ENCODE data around the gene MTCL1.
A peak's percentile ranks its signal among the peaks of the same experiment; 100 is the strongest.

The MTCL1 gene

DNA sequence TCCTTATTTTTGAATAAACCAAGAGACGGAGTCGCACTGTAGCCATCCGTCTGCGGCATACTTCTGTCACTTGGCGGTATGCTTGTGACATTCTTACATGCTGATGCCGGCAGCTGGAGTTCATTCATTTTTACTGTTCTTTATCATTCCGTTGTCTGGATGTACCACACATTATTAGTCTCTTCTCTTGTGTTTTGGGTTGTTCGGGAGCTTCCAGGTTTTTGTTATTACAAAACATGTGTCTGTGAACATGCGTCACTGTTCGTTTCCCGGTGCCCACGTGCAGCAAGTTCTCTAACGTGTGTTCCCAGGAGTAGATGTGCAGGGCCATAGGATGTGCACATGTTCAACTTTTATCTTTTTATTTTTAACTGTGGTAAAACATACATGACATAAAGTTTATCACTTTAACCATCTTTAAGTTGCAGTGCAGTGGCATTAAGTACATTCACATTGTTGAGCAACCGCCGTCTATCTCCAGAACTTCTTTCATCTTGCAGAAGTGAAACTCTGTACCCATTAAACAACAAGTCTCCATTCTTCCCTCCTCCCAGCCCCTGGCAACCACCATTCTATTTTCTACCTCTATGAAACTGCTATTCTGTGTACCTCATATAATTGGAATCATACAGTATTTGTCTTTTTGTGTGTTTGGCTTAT is 40.1 kb downstream of the MTCL1 start:
- peak; percentile 46 for DNase-seq (ENCODE audit: low read depth, low spot score)
- H3K4me3 ChIP-seq (ENCODE audit: low read depth, low read length), result no peak overlapping the region
- ChIA-PET CTCF (interaction anchor here (1.5 kb wide), 1 partner anchor 38 kb away, joined by 3 read pairs; no protein-coding TSS in a partner anchor), POLR2A (interaction anchor here (0.6 kb wide), 1 partner anchor 203 kb away, joined by 3 read pairs; no protein-coding TSS in a partner anchor)
- TF ChIP-seq, protein P1, sequence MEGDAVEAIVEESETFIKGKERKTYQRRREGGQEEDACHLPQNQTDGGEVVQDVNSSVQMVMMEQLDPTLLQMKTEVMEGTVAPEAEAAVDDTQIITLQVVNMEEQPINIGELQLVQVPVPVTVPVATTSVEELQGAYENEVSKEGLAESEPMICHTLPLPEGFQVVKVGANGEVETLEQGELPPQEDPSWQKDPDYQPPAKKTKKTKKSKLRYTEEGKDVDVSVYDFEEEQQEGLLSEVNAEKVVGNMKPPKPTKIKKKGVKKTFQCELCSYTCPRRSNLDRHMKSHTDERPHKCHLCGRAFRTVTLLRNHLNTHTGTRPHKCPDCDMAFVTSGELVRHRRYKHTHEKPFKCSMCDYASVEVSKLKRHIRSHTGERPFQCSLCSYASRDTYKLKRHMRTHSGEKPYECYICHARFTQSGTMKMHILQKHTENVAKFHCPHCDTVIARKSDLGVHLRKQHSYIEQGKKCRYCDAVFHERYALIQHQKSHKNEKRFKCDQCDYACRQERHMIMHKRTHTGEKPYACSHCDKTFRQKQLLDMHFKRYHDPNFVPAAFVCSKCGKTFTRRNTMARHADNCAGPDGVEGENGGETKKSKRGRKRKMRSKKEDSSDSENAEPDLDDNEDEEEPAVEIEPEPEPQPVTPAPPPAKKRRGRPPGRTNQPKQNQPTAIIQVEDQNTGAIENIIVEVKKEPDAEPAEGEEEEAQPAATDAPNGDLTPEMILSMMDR (IDR thresholded peaks at IDR 0.05; ENCODE audit: insufficient read depth, low read length, missing control alignments), result no peak

DNA sequence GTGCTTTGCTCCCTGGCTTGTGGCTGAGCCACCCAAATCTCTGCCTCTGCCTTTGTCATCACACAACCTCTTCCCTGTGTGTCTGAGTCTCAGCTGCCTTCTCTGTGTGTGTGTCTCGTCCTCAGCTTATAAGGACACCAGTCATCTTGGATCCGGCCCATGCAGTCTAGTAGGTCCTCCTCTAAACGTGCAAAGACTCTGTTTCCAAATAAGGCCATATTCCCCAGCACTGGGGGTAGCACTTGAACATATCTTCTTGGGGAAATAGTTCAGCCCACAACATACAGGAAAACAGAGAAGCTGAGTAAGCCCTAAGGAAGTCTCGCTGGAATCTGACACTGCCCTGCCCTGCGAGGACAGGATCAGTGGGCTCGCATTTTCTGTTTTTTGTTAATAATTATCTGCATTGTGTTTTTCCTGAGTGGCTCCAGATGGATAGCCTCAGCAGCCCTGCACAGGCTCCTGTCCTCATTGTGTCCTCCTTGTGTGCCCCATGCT is 42.1 kb downstream of the MTCL1 start:
- peak; percentile 97 for DNase-seq (ENCODE audit: low read depth, low spot score)
- ChIA-PET POLR2A (interaction anchor here (0.6 to 1.4 kb wide), 7 partner anchors 14 to 201 kb away, joined by 3 to 9 read pairs (median 3); no protein-coding TSS in a partner anchor), CTCF (interaction anchor here (0.7 to 1.4 kb wide), 5 partner anchors 12 to 240 kb away, joined by 3 to 7 read pairs (median 3); no protein-coding TSS in a partner anchor)

DNA sequence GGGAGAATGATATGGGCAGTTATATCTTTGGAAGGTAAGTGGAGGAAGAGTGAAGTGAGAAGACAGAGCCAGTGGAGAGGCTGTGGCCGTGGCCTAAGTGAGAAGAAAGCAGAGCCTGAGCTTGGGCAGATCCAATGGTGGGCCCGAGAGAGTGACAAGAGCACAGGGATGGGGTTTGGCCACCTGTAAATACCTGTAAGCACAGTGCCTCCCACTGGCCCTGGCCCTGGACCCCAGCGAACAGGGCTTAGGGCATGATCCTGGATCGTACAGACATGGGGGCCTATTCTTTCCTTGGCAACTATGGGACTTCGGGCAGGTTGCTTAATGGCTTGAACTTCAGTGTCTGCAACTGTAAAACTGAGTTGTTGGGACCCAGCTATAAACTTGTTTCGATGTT is 44.1 kb downstream of the MTCL1 start:
- H3K4me3 ChIP-seq (ENCODE audit: low read depth, low read length), result no peak overlapping the region
- TF ChIP-seq, protein P1 (IDR thresholded peaks at IDR 0.05; ENCODE audit: insufficient read depth, low read length, missing control alignments), result no peak
- POLR2A ChIA-PET, result no interaction called here
- no peak for DNase-seq (ENCODE audit: low read depth, low spot score)
- CTCF ChIA-PET, result interaction anchor here (0.9 to 2.7 kb wide), 3 partner anchors 37 to 238 kb away, joined by 3 to 9 read pairs (median 4); no protein-coding TSS in a partner anchor

More for the DNA sequence above, 42.1 kb downstream of the MTCL1 start:
- H3K4me3 ChIP-seq (ENCODE audit: low read depth, low read length), result no peak overlapping the region
- TF ChIP-seq, protein P1 (IDR thresholded peaks at IDR 0.05; ENCODE audit: insufficient read depth, low read length, missing control alignments), result no peak

DNA sequence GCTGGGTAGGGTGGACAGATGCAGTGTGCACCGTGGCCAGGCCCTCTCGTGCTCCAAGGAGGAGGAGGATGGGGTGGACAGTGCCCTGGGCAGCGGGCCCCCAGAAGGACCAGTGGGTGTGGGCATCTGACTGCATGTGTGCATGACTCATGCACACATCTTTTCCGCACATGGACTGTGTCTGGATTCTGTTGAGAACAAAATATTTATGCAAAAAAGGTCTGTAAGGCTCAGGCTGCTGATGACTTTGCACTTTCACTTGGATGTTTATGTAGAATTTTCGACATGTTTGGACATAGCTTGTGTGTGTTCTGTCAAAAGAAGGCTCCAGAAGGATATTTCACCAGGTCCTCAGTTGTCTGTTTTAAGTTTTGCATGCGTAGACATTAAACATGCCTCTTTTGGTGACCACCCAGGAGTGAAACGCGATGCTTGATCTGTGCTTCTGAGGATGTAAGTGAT is 45.6 kb downstream of the MTCL1 start:
- TF ChIP-seq, protein P1 (IDR thresholded peaks at IDR 0.05; ENCODE audit: insufficient read depth, low read length, missing control alignments), result no peak
- DNase-seq (ENCODE audit: low read depth, low spot score), result peak; percentile 68
- CTCF ChIA-PET, result interaction anchor here (1.0 to 2.7 kb wide), 5 partner anchors 44 to 237 kb away, joined by 3 to 9 read pairs (median 4); no protein-coding TSS in a partner anchor
- peak overlapping the region; percentile 2; the same call in 1 of the 2 replicates for H3K4me3 ChIP-seq (ENCODE audit: low read depth, low read length)
- POLR2A ChIA-PET, result interaction anchor here (0.7 kb wide), 1 partner anchor 90 kb away, joined by 3 read pairs; no protein-coding TSS in a partner anchor

DNA sequence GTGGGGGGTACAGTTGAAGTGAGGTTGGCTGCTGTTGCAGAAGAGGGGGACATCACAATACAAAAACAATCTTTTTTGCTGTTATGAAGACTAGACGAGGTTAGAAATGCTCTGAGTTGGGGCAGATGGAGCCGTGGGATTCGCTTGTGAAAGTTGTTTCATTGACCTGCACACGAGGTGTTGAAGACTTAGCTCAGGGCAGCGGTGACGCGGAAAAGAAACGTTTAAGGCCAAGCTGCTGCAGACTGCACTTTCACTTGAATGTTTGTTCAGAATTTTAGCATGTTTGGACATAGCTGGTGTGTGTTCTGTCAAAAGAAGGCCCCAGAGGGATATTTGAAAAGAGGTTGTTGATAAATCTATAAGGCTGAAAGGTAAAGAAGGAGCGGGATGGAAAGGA is 46.3 kb downstream of the MTCL1 start:
- ChIA-PET CTCF (interaction anchor here (1.0 to 2.7 kb wide), 5 partner anchors 45 to 236 kb away, joined by 3 to 9 read pairs (median 4); no protein-coding TSS in a partner anchor), POLR2A (interaction anchor here (0.7 kb wide), 1 partner anchor 91 kb away, joined by 3 read pairs; no protein-coding TSS in a partner anchor)
- DNase-seq (ENCODE audit: low read depth, low spot score), result no peak
- H3K4me3 ChIP-seq (ENCODE audit: low read depth, low read length), result no peak overlapping the region
- TF ChIP-seq, protein P1 (IDR thresholded peaks at IDR 0.05; ENCODE audit: insufficient read depth, low read length, missing control alignments), result no peak

DNA sequence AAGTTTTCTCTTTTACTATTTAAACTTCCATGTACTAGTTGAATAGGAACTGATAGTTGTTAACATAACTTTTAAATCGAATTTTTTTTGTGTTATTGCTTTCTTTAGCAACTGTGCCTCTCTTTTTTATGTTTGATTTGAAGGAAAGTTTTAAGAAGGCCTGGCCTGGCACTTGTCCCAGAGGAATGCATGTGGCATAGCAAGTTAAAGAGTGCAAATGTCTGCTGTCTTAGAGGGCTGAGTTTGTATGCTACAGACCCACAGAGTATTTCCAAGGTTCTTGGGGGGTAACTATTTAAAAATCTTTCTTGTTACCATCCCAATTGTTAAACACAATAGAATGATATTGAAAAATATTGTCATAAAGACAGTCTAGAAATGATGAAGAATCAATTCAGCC is 47.0 kb downstream of the MTCL1 start:
- no peak overlapping the region for H3K4me3 ChIP-seq (ENCODE audit: low read depth, low read length)
- ChIA-PET POLR2A (no interaction called here), CTCF (no interaction called here)
- DNase-seq (ENCODE audit: low read depth, low spot score), result no peak
- TF ChIP-seq, protein P1 (IDR thresholded peaks at IDR 0.05; ENCODE audit: insufficient read depth, low read length, missing control alignments), result no peak
